ENCODE measurements around the gene KCNQ1OT1. TPM values are rescaled to one million over a fixed set of nuclear protein-coding genes. Genes with fewer than 3 reads are reported as not detected.

Gene KCNQ1OT1
- total RNA-seq, 1 donor from 2014 or later, result 5.0 TPM

DNA sequence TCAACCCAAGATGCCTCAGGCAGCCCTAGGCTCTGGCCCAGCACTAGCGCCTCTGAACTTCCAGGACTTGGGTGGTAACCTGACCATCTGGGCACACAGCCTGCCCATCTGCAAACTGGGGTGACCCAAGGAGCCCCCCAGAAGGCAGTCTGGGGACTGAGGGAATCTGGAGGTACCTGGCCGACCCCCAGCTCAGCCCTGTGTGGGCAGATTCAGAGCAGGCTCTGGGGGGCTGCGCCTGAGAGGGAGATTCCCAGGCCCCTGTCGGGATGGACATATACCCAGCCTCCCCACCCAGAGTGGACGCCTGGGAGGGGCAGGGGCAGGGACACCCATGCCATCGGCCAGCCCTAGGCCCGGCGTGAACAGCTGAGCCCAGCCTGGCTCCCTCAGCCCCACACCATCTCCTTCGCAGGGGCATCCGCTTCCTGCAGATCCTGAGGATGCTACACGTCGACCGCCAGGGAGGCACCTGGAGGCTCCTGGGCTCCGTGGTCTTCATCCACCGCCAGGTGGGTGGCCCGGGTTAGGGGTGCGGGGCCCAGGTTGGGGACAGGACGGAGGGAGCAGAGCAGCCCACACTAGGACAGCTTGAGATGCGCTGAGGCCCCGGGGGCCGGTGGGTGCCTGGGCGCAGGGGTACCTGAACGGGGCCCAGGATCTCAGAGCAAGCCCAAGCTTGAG, 128.1 kb downstream of the KCNQ1OT1 start:
- DNase-seq (ENCODE audit: low spot score), result no peak

DNA sequence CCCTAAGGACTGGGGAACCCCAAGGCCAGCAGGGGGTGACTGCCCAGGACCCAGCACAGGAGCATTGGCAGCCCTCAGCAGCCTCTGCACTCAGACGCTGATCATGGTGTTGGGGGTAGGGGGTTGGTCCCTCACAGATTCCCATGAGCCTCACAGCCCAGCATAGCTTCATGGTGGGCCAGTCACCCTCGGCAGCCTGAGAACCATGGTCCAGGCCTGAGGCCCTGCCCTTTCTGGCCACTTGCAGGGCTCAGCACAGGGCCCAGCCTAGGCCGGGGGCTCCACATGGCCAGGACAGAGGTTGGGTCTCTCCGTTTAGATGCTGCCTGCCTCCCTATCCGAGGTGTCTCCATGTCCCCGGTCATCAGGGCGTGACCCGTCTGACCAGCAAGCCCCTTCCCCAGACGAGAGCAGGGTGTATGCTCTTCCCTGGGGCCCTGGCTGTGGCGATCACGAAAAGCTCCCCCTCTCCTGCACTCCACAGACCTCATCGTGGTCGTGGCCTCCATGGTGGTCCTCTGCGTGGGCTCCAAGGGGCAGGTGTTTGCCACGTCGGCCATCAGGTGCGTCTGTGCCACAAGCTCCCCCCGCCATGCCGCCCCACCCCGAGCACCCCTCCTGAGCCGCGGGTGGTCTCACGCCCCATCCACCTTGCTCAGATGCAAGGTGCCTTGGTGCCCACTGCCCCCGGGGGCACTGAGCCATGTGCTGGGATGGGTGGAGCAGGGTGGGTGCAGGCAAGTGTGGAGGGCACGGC, 128.8 kb downstream of the KCNQ1OT1 start:
- DNase-seq (ENCODE audit: low spot score), result no peak

DNA sequence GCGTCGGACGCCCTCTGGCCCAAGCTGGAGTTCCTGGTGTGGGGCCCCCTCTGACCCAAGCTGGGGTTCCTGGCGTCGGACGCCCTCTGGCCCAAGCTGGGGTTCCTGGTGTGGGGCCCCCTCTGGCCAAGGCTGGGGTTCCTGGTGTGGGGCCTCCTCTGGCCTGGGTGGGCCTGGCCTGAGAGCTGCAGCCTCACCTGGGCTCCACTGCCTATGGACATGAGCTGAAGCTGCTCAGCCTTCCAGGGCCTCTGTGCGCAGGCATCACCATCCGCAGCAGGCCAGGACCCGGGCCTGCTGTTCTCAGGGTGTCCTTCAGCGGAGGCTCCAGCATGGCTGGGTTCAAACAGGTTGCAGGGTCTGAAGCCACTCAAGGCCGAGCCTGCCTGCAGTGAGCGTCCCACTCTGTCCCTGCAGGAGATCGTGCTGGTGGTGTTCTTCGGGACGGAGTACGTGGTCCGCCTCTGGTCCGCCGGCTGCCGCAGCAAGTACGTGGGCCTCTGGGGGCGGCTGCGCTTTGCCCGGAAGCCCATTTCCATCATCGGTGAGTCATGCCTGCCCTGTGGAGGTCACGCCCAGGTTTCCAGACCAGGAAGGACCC, 129.5 kb downstream of the KCNQ1OT1 start:
- DNase-seq (ENCODE audit: low spot score), result no peak

- no peak for DNase-seq (ENCODE audit: low spot score)
Observed at GRCh38 chr11:2569731-2570210, 130.0 kb downstream of the KCNQ1OT1 start.

DNA sequence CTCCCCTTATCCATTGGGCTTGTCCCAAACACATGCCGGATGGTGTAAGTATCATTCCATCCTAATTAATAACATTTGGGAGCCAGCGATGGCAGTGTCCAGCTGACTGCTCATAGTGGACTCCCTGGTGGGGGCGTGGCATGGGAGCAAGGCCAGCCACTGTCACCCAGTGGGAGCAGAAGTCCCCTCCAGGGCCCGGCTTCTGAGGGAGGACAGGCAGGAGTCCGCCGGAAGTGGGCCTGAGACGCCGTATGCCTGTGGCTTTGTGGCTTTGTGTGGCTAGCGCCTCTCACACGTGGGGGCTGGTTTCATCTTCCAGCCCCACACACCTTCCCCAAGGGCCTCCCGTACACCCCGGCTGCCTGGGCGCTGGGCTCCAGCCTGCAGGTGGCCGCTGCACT, 130.5 kb downstream of the KCNQ1OT1 start:
- DNase-seq (ENCODE audit: low spot score), result no peak

GRCh38 chr11:2567026-2567671, 132.6 kb downstream of the KCNQ1OT1 start:
- DNase-seq (ENCODE audit: low spot score), result no peak

- DNase-seq (ENCODE audit: low spot score), result no peak
Observed at GRCh38 chr11:2566223-2567025, 133.4 kb downstream of the KCNQ1OT1 start.

GRCh38 chr11:2565447-2566222, 134.2 kb downstream of the KCNQ1OT1 start:
- no peak for DNase-seq (ENCODE audit: low spot score)

- no peak for DNase-seq (ENCODE audit: low spot score)
Observed at GRCh38 chr11:2564588-2565425, 135.0 kb downstream of the KCNQ1OT1 start.

DNA sequence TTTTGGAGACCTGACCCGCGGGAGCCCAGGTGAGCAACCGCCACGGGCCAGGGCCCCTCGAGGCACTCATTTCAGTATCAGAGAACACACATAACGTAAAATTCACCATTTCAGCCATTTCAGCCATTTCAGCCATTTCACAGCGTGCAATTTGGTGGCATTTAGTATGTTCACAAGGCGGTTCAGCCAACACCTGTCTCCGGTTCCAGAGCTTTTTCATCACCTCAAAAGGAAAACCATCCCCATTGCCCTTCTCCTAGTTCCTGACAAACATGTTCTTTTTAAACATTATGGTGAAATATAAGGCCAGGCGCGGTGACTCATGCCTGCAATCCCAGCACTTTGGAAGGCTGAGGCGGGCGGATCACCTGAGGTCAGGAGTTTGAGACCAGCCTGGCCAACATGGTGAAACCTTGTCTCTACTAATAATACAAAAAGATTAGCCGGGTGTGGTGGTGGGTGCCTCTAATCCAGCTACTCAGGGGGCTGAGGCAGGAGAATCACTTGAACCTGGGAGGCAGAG, 135.7 kb downstream of the KCNQ1OT1 start:
- no peak for DNase-seq (ENCODE audit: low spot score)

DNA sequence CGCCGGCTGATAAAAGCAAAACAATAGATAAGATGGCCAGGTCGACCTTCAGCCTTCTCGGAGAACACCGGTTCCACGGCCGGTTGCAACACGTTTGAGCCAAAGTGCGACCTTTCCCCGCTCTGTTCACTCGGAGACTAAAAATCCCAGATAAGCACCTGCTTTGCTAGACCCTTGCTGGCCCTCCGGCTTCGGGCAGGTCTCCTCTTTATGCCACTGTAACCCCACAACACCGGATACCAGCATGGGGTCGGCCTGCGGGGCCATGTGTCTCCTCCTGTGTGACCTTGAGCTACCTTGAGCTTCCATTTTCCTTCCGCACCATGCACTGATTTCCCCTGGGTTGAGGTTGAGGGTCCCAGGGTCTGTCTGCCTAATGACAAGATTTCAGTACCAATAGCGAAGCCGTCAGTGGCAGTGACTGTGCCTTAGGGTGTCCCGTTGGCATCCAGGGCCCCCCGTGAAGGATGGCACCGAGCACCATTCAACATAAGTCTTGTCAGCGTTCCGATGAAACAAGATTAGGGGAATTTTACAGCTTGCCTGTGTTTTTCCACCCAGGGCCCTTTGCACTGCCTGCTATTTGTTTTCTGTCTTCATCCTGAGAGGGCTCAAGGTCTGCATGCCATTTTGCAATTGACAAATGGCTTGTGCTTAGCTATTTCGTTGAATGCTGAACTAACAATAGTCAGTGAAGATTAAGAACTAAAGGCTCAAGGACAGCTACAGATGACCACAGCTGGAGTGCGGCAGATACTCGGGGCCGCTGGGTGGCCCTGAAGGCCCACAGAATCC, 136.4 kb downstream of the KCNQ1OT1 start:
- DNase-seq (ENCODE audit: low spot score), result no peak

DNA sequence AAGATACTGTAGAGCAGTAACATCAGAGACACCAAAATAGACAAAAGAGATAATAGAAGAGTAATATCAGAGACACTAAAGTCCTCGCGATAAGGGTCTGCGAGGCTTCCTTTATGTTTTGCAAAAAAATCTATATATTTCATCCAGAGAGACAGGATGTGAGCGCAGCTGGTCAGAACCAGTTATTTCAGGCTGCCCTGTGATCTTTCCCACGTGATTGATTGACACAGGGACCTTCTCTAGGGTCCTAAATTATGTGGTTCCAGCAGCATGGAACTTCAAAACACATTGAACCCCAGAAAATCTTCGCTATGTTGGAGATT, 136.9 kb downstream of the KCNQ1OT1 start:
- no peak for DNase-seq (ENCODE audit: low spot score)

GRCh38 chr11:2561696-2562581, 137.9 kb downstream of the KCNQ1OT1 start:
- DNase-seq (ENCODE audit: low spot score), result no peak

DNA sequence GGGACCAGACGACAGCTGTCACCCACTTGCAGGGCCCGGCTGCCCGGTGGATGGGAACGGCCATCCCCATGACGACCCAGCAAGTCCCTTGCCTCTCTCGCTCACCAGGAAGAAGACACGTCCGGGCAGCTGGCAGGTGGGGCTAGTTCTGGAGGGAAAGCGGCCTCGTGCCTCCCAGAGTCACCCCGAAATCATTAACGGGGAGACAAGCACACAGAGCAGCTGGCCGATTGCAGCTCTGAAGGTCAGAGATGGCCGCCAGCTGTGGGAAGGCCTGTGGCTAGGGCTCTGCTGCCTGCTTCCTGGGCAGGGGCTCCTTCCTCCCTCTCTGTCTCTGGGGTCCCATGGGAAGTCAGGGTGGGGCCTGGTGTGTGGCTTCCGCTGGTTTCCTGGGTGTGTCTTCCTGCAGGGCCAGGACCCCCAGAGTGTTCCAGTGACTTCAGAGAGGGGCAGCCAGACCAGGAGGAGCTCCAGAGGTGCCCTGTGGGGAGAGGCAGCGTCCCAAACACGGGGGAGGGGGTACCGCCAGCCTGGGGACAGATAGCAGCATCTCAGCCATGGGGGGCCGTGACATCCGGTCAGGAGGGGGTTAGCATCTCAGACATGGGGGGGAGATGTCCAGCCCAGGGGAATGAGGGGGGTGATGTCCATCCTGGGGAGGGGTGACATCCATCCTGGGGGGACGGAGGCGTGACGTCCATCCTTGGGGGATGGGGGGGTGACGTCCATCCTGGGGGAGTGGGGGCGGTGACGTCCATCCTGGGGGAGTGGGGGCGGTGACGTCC, 140.1 kb downstream of the KCNQ1OT1 start:
- DNase-seq (ENCODE audit: low spot score), result no peak

GRCh38 chr11:2558861-2559526, 140.8 kb downstream of the KCNQ1OT1 start:
- DNase-seq (ENCODE audit: low spot score), result no peak

DNA sequence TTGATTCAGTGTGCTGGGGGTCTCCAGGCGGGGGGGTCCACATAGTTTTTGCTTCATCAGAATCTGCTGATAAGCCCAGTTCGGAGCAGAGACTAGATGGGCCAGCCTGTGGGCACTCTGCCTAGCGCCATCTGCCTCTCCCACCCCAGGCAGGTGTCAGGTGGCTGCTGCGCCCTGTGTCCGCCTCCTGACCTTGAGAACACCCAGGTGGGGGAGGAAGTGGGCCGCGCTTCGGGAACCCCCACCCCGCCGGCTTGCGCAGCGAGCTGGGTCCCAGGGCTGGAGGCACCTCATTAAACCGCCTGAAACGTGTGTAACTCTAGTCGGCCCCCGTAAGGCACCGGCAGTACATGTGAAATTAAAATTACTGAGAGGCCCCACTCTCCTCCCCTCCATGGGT, 141.4 kb downstream of the KCNQ1OT1 start:
- no peak for DNase-seq (ENCODE audit: low spot score)

Data from ureter (tissue), 1 donor.